Fibroblast of the aortic adventitia (primary cell): Measurements from ENCODE around the gene TMEM43. TPM values are rescaled to one million over a fixed set of nuclear protein-coding genes. Genes with fewer than 3 reads are reported as not detected.

Source experiments
- DNase-seq: peaks from one replicate; pipeline ENCODE4 v3.0.0-alpha.2; 2010; ENCODE audit warnings: low read depth
- H3K4me3 ChIP-seq: 2 replicates; pipeline ENCODE4 v1.5.1; 2011; ENCODE audit warnings: low read depth, mild to moderate bottlenecking, control low read depth, low read length, moderate library complexity
- total RNA-seq: library from RNA; depleted of rRNA; stranded (reverse); fragments of >200 nt; gene quantifications from 2 replicates; pipeline ENCODE4 v1.2.3, GENCODE V29; 2012; ENCODE audit warnings: low replicate concordance
- TF ChIP-seq, protein P1 (sequence below): IDR thresholded peaks from 2 replicates; pipeline ENCODE4 v1.5.1; 2011; ENCODE audit warnings: mild to moderate bottlenecking, low read length, control low read depth, inconsistent platforms; ENCODE audit not compliant: insufficient read depth

TMEM43 gene
- total RNA-seq, 1 donor: 134 TPM

DNA sequence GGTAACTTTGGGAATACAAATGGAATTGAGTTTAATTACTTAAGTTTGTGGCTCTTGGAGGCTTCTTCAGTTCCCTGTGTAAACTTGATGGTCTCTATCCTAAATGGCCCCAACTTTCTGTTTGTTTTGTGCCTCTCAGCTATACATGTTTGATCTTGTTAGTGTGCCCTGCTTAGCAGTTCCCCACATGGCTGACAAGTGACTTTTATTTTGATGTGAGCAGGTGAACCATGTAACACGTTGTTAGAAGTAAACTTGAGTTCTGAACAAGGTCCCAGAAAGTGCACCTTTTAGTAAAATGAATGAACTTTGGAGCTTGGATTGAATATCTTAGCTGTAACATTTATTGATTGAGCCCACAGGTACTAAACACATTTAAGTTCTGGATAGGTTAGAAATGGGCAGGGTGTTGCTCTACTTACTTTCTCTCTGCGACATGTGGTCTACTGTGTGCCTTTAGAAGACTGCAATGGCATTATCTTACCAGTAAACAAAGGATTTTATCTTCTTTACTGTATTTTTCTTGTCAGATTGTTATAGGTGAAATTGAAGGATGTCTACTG, 58.2 kb downstream of the TMEM43 start:
- TF ChIP-seq, protein P1, sequence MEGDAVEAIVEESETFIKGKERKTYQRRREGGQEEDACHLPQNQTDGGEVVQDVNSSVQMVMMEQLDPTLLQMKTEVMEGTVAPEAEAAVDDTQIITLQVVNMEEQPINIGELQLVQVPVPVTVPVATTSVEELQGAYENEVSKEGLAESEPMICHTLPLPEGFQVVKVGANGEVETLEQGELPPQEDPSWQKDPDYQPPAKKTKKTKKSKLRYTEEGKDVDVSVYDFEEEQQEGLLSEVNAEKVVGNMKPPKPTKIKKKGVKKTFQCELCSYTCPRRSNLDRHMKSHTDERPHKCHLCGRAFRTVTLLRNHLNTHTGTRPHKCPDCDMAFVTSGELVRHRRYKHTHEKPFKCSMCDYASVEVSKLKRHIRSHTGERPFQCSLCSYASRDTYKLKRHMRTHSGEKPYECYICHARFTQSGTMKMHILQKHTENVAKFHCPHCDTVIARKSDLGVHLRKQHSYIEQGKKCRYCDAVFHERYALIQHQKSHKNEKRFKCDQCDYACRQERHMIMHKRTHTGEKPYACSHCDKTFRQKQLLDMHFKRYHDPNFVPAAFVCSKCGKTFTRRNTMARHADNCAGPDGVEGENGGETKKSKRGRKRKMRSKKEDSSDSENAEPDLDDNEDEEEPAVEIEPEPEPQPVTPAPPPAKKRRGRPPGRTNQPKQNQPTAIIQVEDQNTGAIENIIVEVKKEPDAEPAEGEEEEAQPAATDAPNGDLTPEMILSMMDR: no peak
- no peak overlapping the region for H3K4me3 ChIP-seq
- DNase-seq: no peak

DNA sequence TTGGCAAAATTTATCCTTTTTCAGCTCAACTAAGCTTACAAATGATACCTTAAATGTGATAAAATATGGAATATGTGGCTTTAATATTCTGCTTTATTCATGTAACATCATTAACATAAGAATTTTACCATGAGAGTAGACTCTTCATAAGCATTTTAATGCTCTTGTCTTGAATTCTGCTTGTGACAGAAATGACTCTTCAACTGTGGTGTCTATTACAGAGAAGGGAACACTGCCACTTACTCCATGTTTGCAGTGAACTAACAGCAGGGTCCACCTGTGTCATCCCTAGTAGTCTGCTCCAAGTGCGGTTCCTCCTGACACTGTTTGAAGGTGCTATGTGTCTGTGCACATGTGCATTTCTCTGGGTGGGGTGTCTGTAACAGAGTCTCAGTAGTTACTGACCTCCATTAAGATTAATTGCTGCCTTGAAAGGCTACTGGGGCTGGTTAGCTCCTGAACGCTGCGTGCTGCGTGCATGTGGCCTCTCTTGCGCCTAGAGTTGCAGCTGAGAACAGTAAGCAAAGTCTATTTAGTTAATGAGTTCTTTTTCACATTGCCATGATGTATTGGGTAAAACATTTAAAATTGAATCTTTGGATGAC, 62.1 kb downstream of the TMEM43 start:
- no peak overlapping the region for H3K4me3 ChIP-seq
- TF ChIP-seq, protein P1: no peak
- no peak for DNase-seq

DNA sequence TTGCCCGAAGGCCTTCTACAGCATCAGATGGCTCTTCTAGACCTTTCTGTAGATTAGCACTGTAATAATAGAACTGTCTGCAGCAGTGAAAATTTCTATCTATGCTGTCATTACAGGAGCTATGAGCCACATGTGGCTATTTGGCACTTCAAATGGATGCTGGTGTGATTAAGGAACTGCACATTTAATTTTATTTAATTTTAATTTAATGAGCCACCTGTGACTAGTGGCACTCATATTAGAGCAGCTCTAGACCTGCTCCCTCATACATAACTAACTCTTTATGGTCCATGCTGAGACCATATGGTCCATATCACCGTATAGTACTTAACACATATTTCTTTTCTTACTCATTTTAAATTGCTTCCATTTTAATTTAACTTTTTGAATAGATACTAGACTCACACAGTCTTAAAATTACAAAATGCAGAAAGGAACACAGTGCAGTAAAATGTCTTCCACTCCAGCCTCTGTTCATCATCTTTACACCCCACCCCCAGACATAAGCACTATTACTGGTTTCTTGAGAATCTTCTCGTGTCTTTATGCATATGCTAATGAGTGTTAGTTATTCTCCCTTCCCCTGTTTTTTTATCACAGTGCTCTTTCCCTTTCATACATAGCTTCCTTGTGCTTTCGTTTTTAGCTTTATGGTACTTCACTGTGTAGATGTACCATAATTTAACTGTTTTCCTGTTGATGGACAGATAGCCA, 63.3 kb downstream of the TMEM43 start:
- DNase-seq: no peak
- TF ChIP-seq, protein P1: no peak
- no peak overlapping the region for H3K4me3 ChIP-seq

Other genes starting within 250 kb of the TMEM43 start
- not detected in 2 replicates for gene WNT7A, start 245.0 kb upstream of the TMEM43 start, total RNA-seq
- gene CHCHD4, start 182 bp upstream of the TMEM43 start, total RNA-seq: 3.8 and 12.7 TPM in 2 replicates
- 61.6 and 186 TPM in 2 replicates for gene XPC, start 53.5 kb downstream of the TMEM43 start, total RNA-seq
- 5.6 and 15.6 TPM in 2 replicates for gene LSM3, start 53.8 kb downstream of the TMEM43 start, total RNA-seq